ENCODE measurements around the gene CCSAP.
A peak's percentile ranks its signal among the peaks of the same experiment; 100 is the strongest.

Gene CCSAP

DNA sequence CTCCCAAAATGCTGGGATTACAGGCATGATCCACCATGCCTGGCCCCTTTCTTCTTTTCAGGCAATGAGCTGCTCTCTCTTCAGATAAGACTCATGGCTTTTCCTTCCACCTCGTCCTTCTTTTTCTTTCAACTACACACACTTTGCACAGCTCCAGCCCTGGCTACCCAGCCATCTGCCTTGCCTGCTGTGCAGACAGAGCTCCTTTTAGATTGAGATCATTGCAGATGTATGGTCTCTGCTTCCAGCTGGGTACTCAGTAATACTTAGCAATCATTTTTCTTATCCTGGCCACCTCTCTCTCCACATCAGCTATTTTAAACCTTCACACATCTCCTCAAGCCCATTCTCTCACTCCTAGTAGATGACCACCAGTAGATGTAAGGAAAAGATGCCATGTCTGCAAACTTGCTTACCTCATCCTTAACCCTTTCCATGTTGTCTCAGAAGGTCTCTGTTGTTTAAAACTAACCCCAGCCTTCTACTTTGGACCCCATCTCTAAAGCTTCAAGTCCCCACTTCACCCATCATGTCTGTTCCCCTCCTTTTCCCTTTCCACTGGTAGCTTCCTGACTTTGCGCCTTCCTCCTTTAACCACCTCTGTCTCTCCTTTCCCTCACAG is 64.6 kb downstream of the CCSAP start:
- Histone ChIP-seq H3K9me3 (ENCODE audit: control insufficient read depth, insufficient read depth, low read length) (no peaks in the 10 kb centered on the region), H3K4me1 (ENCODE audit: control insufficient read depth, insufficient read depth, low read length) (peaks cover 24% of the 10 kb centered on the region; the same call in 1 of the 2 replicates), H3K9ac (ENCODE audit: low read depth, low read length) (no peak overlapping the region), H3K27me3 (ENCODE audit: control insufficient read depth, insufficient read depth, low read length) (no peaks in the 10 kb centered on the region), H3K36me3 (ENCODE audit: control insufficient read depth, insufficient read depth, low read length) (no peaks in the 10 kb centered on the region), H3K4me3 (ENCODE audit: low read depth, low read length) (no peak overlapping the region), H3K27ac (ENCODE audit: low read depth, low read length) (no peak overlapping the region)

DNA sequence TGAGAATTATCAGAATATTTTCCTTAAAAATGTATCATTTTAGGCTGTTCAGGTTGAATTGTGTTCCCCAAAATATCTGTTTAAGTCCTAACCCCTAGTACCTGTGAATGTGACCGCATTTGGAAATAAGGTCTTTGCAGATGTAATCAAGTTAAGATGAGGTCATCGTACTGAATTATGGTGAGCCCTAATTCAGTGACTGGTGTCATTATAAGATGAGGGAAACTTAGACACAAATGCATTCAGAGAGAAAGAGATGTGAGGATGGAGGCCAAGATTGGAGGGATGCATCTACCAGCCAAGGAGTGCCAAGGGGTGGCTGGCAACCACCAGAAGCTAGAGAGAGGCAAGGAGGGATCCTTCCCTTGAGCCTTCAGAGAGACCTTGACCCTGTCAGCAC is 67.8 kb downstream of the CCSAP start:
- H3K4me1 ChIP-seq (ENCODE audit: control insufficient read depth, insufficient read depth, low read length) = peaks cover 40% of the 10 kb centered on the region
- H3K27ac ChIP-seq (ENCODE audit: low read depth, low read length) = no peak overlapping the region

DNA sequence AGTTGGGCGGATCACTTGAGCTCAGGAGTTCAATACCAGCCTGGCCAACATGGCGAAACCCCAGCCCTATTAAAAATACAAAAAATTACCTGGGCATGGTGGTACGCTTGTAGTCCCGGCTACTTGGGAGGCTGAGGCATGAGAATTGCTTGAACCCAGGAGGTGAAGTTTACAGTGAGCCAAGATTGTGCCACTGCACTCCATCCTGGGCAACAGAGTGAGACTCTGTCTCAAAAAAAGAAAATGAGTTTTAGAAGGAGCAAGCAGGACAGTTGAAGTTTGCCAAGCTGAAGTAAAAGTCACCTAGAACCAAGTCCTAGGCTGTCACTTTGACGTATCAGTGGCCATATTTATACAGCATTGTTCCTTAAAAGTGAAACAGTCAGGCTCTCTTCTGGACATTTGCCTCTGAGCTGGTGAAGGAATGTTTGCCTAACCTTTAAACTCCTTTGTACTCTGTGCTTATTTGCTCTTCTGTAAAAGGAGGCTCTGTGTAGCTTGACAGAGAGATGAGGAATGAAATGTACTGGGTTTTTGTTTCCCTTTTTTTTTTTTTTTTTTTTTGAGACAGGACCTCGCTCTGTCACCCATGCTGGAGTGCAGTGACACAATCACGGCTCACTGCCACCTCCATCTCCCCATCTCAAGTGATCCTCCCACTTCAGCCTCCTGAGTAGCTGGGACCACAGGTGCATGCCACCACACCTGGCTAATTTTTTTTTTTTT is 69.2 kb downstream of the CCSAP start:
- H3K4me1 ChIP-seq (ENCODE audit: control insufficient read depth, insufficient read depth, low read length) = peaks cover 36% of the 10 kb centered on the region
- H3K36me3 ChIP-seq (ENCODE audit: control insufficient read depth, insufficient read depth, low read length) = no peaks in the 10 kb centered on the region
- no peak overlapping the region for H3K4me3 ChIP-seq (ENCODE audit: low read depth, low read length)
- no peaks in the 10 kb centered on the region for H3K27me3 ChIP-seq (ENCODE audit: control insufficient read depth, insufficient read depth, low read length)
- H3K27ac ChIP-seq (ENCODE audit: low read depth, low read length) = no peak overlapping the region
- no peaks in the 10 kb centered on the region for H3K9me3 ChIP-seq (ENCODE audit: control insufficient read depth, insufficient read depth, low read length)
- H3K9ac ChIP-seq (ENCODE audit: low read depth, low read length) = no peak overlapping the region

More for the DNA sequence above, 67.8 kb downstream of the CCSAP start:
- H3K36me3 ChIP-seq (ENCODE audit: control insufficient read depth, insufficient read depth, low read length) = no peaks in the 10 kb centered on the region
- H3K4me3 ChIP-seq (ENCODE audit: low read depth, low read length) = no peak overlapping the region
- H3K9ac ChIP-seq (ENCODE audit: low read depth, low read length) = no peak overlapping the region
- no peaks in the 10 kb centered on the region for H3K27me3 ChIP-seq (ENCODE audit: control insufficient read depth, insufficient read depth, low read length)
- no peaks in the 10 kb centered on the region for H3K9me3 ChIP-seq (ENCODE audit: control insufficient read depth, insufficient read depth, low read length)

DNA sequence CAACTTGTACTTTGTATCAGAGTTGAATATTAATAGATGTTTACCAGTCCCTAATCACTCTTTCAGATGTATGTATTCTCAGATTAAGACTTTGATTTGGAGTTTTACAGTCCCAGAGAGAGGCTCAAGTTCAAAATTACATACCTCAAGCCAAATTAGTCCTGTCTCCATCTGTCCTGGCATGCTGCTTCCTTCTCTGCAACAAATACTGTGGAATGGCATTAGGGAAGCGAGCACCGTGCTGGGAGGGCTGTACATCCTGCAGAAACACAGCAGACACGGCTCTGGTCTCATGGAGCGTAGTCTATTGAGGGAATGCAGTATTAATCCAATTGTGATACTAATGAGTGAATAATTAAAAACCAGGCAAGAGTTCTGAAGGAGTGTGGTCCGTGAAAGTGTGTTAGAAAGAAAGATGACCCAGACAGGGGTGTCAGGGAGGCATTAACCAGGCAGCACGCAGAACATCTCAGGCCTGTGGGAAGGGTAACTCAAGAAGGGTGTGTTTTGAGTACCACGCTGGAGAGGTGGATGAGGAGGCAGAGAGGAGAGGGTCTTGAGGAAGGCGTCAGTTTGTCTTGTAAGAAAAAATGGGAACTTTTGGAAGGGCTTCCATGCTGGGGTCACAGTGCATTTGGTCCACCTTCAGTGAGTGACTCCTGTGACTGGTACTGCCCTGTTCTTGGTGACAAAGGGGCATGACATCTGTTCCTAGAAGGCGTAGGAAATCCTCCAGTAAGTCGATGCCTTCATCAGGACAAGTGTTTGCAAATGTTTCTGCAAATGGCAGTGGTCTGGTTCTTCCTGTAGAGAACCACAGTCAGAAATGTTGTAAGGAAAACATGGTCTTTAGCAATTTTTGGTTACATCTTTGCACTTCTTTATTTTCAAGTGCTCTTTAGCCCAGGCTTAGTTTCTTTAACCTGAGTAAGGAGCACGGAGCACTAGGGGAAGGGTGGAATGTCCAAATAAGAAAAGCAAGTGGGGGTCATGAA is 70.4 kb downstream of the CCSAP start:
- Histone ChIP-seq H3K27ac (ENCODE audit: low read depth, low read length) (no peak overlapping the region), H3K27me3 (ENCODE audit: control insufficient read depth, insufficient read depth, low read length) (no peaks in the 10 kb centered on the region)

DNA sequence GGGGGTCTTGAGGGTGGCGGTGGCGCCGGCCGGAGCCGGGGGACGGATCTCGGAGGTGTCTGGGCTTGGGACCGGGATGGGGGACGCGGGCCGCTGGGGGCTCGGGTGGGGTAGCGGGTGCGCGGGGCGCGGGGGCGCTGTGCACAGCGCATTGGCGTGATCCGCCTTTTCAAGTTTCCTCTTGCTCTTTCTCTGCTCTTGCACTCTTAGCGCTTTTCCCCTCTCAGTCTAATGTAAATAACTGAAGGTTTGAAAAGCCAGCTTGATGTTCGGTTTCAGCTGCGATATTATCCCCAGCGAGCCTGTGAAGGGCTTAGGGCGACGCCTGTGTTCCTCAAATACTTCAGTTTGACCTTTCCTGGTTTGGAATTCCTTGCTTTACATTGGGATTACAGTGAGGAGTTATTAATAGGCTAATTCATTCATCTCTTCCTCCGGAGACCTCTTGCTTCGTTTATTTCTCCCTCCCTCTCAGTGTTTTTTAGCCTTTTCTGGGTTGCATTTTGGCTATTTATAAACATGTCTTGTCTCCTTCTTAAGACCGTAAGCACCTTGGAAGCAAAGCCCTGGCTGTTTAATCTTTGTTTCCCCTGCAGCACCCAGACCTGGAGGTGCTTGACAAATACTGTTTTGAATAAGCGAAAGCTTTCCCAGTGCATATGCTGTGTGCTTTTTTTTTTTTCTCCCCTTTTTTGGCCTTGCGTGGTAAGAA is 71.2 kb downstream of the CCSAP start:
- Histone ChIP-seq H3K9ac (ENCODE audit: low read depth, low read length) (peak overlapping the region; percentile 47; the same call in 1 of the 2 replicates), H3K27me3 (ENCODE audit: control insufficient read depth, insufficient read depth, low read length) (no peaks in the 10 kb centered on the region), H3K4me3 (ENCODE audit: low read depth, low read length) (peak overlapping the region; percentile 73), H3K36me3 (ENCODE audit: control insufficient read depth, insufficient read depth, low read length) (no peaks in the 10 kb centered on the region), H3K9me3 (ENCODE audit: control insufficient read depth, insufficient read depth, low read length) (no peaks in the 10 kb centered on the region), H3K4me1 (ENCODE audit: control insufficient read depth, insufficient read depth, low read length) (peaks cover 35% of the 10 kb centered on the region), H3K27ac (ENCODE audit: low read depth, low read length) (no peak overlapping the region)

More for the DNA sequence above, 70.4 kb downstream of the CCSAP start:
- no peaks in the 10 kb centered on the region for H3K9me3 ChIP-seq (ENCODE audit: control insufficient read depth, insufficient read depth, low read length)
- peak overlapping the region; percentile 73 for H3K4me3 ChIP-seq (ENCODE audit: low read depth, low read length)
- H3K9ac ChIP-seq (ENCODE audit: low read depth, low read length) = no peak overlapping the region
- no peaks in the 10 kb centered on the region for H3K36me3 ChIP-seq (ENCODE audit: control insufficient read depth, insufficient read depth, low read length)
- H3K4me1 ChIP-seq (ENCODE audit: control insufficient read depth, insufficient read depth, low read length) = peaks cover 36% of the 10 kb centered on the region

Data from HUES48 (cell line).